Endothelial cell of umbilical vein (primary cell): ENCODE data around the gene ASB2. TPM values are rescaled to one million over a fixed set of nuclear protein-coding genes. Genes with fewer than 3 reads are reported as not detected.

Experiments
- BruUV-seq: library from RNA; stranded (reverse); fragments of 400-500 nt; replicated peaks from 2 replicates; lab custom pipeline; 2021; lab: Mats Ljungman, UMichigan
- CTCF ChIA-PET: fragments of 300-600, 350-600 bp; sonication (Branson Sonifier 250); formaldehyde crosslinking; loops from one replicate; lab custom pipeline; 2021; ENCODE audit warnings: antibody characterized with exemption, inconsistent platforms; lab: Charles Lee
- POLR2A ChIA-PET: fragments of 300-600, 350-600 bp; sonication (Branson Sonifier 250); formaldehyde crosslinking; loops from one replicate; lab custom pipeline; 2021; ENCODE audit warnings: antibody characterized with exemption, inconsistent platforms; lab: Charles Lee
- DNase-seq: peaks from one replicate; pipeline ENCODE4 v3.0.0-alpha.2; 2011; ENCODE audit warnings: low read depth, low spot score
- FAIRE-seq: peaks from 2 replicates; lab custom pipeline; 2011; peaks lifted over from hg19 to GRCh38; lab: Jason Lieb, UNC
- H2AFZ ChIP-seq: 2 replicates; pipeline ENCODE4 v1.6.0; 2012; ENCODE audit warnings: low read depth, low read length, control low read depth, inconsistent platforms
- H3K27ac ChIP-seq: 2 replicates; pipeline ENCODE4 v1.5.1; 2011; ENCODE audit warnings: low read depth, mild to moderate bottlenecking, control low read depth, low read length, moderate library complexity; ENCODE audit not compliant: insufficient read depth
- H3K27me3 ChIP-seq, 2 experiments: 2 replicates each; pipeline versions ENCODE4 v1.6.0 to v1.6.1; 2011; ENCODE audit warnings: low read length in 2 of 2, mixed read lengths in 1 of 2; ENCODE audit not compliant: control insufficient read depth in 2 of 2, insufficient read depth in 2 of 2
- H3K36me3 ChIP-seq, 2 experiments: 2 replicates in 1 of 2; 3 replicates in 1 of 2; pipeline ENCODE4 v1.5.1; 2011; ENCODE audit warnings: low read length in 2 of 2, mild to moderate bottlenecking in 1 of 2, moderate library complexity in 1 of 2; ENCODE audit not compliant: control insufficient read depth in 2 of 2, insufficient read depth in 2 of 2; ENCODE audit errors: extremely low read depth in 1 of 2
- H3K4me1 ChIP-seq: 3 replicates; pipeline ENCODE4 v1.5.1; 2011; ENCODE audit warnings: mild to moderate bottlenecking, low read length; ENCODE audit not compliant: control insufficient read depth, insufficient read depth; ENCODE audit errors: extremely low read depth
- H3K4me2 ChIP-seq: 2 replicates; pipeline ENCODE4 v1.6.1; 2011; ENCODE audit warnings: low read length, control low read depth, mixed read lengths; ENCODE audit not compliant: insufficient read depth
- H3K4me3 ChIP-seq, 3 experiments: fragments of 200-600 bp in 1 of 3; sonication (generic), shearing (Covaris generic) in 1 of 3; replicated peaks in 1 of 3; 2 replicates each; pipeline ENCODE4 v1.5.1; 2011 to 2016; ENCODE audit warnings: control low read depth in 3 of 3, low read length in 3 of 3, mild to moderate bottlenecking in 2 of 3, inconsistent platforms in 1 of 3, low read depth in 1 of 3, moderate library complexity in 1 of 3; ENCODE audit not compliant: insufficient read depth in 1 of 3
- H3K79me2 ChIP-seq: 2 replicates; pipeline ENCODE4 v1.6.0; 2012; ENCODE audit warnings: low read length, inconsistent platforms; ENCODE audit not compliant: control insufficient read depth, insufficient read depth
- H3K9ac ChIP-seq: replicated peaks from 2 replicates; pipeline ENCODE3; 2011; ENCODE audit warnings: low read length, control low read depth; ENCODE audit not compliant: insufficient read depth; ENCODE audit errors: extremely low read depth
- H3K9me1 ChIP-seq: replicated peaks from 3 replicates; pipeline ENCODE4 v1.6.0; 2011; ENCODE audit warnings: mild to moderate bottlenecking, low read length; ENCODE audit not compliant: control insufficient read depth, insufficient read depth; ENCODE audit errors: extremely low read depth
- H3K9me3 ChIP-seq: replicated peaks from 2 replicates; pipeline ENCODE4 v1.5.1; 2012; ENCODE audit warnings: low read length, inconsistent platforms; ENCODE audit not compliant: control insufficient read depth, insufficient read depth
- H4K20me1 ChIP-seq: replicated peaks from 2 replicates; pipeline ENCODE3; 2011; ENCODE audit warnings: mild to moderate bottlenecking, low read length; ENCODE audit not compliant: control insufficient read depth, insufficient read depth; ENCODE audit errors: extremely low read depth
- EZH2 ChIP-seq: IDR thresholded peaks from 2 replicates; pipeline ENCODE4 v1.6.1; 2012; ENCODE audit warnings: borderline replicate concordance, low read depth, mild to moderate bottlenecking, moderate library complexity, low read length, inconsistent platforms; ENCODE audit not compliant: severe bottlenecking
- GATA2 ChIP-seq: IDR thresholded peaks from 2 replicates; pipeline ENCODE4 v1.7.0; 2011; ENCODE audit warnings: low read depth, mild to moderate bottlenecking, moderate library complexity, mixed read lengths, low read length; ENCODE audit not compliant: insufficient read length, insufficient read depth
- JUN ChIP-seq: IDR thresholded peaks from 2 replicates; pipeline ENCODE4 v1.6.1; 2011; ENCODE audit warnings: borderline replicate concordance, low read depth; ENCODE audit not compliant: insufficient read length, insufficient read depth
- MAX ChIP-seq: IDR thresholded peaks from 2 replicates; pipeline ENCODE4 v1.6.1; 2011; ENCODE audit not compliant: insufficient read depth, insufficient read length
- POLR2A ChIP-seq: IDR thresholded peaks from 2 replicates; pipeline ENCODE4 v1.6.1; 2012; ENCODE audit warnings: low read depth, mild to moderate bottlenecking, control low read depth, low read length
- dilution Hi-C: fragments of 300-500 bp; cut with MboI; formaldehyde crosslinking; loops from one replicate; pipeline ENCODE4 v1.15.0; 2019; ENCODE audit warnings: low sequenced_read_pairs; ENCODE audit not compliant: extremely low pct_ligation_motif_present
- intact Hi-C: fragments of 100-400 bp; cut with micrococcal nuclease; formaldehyde crosslinking; loops from one replicate; pipeline ENCODE4 v1.10.0; 2022
- polyA plus RNA-seq, 4 experiments: library from polyadenylated mRNA; depleted of rRNA in 3 of 4; stranded (reverse) in 3 of 4; unstranded in 1 of 4; fragments of >200 nt; gene quantifications; 2 replicates each; pipeline versions ENCODE4 v1.2.1 to v1.2.3, GENCODE V29; 2011 to 2012; ENCODE audit warnings: missing spikeins in 1 of 4
- total RNA-seq: library from RNA; stranded (reverse); gene quantifications from 2 replicates; pipeline ENCODE4 v1.2.3, GENCODE V29; 2021

The ASB2 gene
- total and polyA plus RNA-seq, 2 donors (not counting 3 experiments of a cell fraction or from before 2014, with no cell fraction given), result not detected

GRCh38 chr14:93957333-93957710 is 19.0 kb downstream of the ASB2 start:
- no peak for FAIRE-seq

GRCh38 chr14:93956514-93957332 is 19.6 kb downstream of the ASB2 start:
- no peaks in the 10 kb centered on the region for H3K36me3 ChIP-seq
- POLR2A ChIA-PET, result no interaction called here
- H3K4me3 ChIP-seq, result no peak overlapping the region
- no peak overlapping the region for H2AFZ ChIP-seq
- H3K9me1 ChIP-seq, result no peaks in the 10 kb centered on the region
- BruUV-seq, result no TSS peak
- H3K4me2 ChIP-seq, result no peak overlapping the region
- FAIRE-seq (no peak), DNase-seq (no peak)
- no peak overlapping the region for H3K27ac ChIP-seq
- no peaks in the 10 kb centered on the region for H3K9me3 ChIP-seq
- TF ChIP-seq MAX (no peak), GATA2 (no peak), POLR2A (no peak), JUN (no peak), EZH2 (no peak)
- no peaks in the 10 kb centered on the region for H4K20me1 ChIP-seq
- no peaks in the 10 kb centered on the region for H3K79me2 ChIP-seq
- no peaks in the 10 kb centered on the region for H3K27me3 ChIP-seq
- intact Hi-C loops (no loop called here), dilution Hi-C loops (no loop called here)
- CTCF ChIA-PET, result interaction anchor here (0.9 to 7.1 kb wide), 2 partner anchors 10 to 17 kb away, joined by 4 to 60 read pairs; no protein-coding TSS in a partner anchor
- H3K4me1 ChIP-seq, result no peaks in the 10 kb centered on the region
- H3K9ac ChIP-seq, result no peak overlapping the region

More at GRCh38 chr14:93957333-93957710, 19.0 kb downstream of the ASB2 start:
- CTCF ChIA-PET, result interaction anchor here (7.1 kb wide), 1 partner anchor 17 kb away, joined by 60 read pairs; no protein-coding TSS in a partner anchor
- DNase-seq, result no peak
- dilution Hi-C loops, result no loop called here
- Histone ChIP-seq H4K20me1 (no peaks in the 10 kb centered on the region), H3K4me3 (no peak overlapping the region), H3K27ac (no peak overlapping the region), H3K9me1 (no peaks in the 10 kb centered on the region), H2AFZ (no peak overlapping the region), H3K4me1 (no peaks in the 10 kb centered on the region), H3K27me3 (no peaks in the 10 kb centered on the region), H3K36me3 (no peaks in the 10 kb centered on the region), H3K4me2 (no peak overlapping the region), H3K9me3 (no peaks in the 10 kb centered on the region), H3K9ac (no peak overlapping the region), H3K79me2 (no peaks in the 10 kb centered on the region)
- intact Hi-C loops, result no loop called here
- no TSS peak for BruUV-seq
- TF ChIP-seq POLR2A, result no peak
- POLR2A ChIA-PET, result no interaction called here
